Stimulated activated CD8-positive, alpha-beta memory T cell treated with anti-CD3 and anti-CD28 coated beads, Interleukin-2, amount 100 ng/mL, for 48 hours (primary cell): ENCODE data around the gene JSRP1.

Experiments used
- DNase-seq, 2 donors: peaks; one replicate each; pipeline ENCODE4 v3.0.0-alpha.2; 2020; ENCODE audit warnings: low read depth in 2 of 2

Gene JSRP1

GRCh38 chr19:2232286-2233151 is 23.7 kb downstream of the JSRP1 start:
- no peak for DNase-seq

GRCh38 chr19:2231621-2232221 is 24.5 kb downstream of the JSRP1 start:
- no peak for DNase-seq

GRCh38 chr19:2230807-2231533 is 25.2 kb downstream of the JSRP1 start:
- DNase-seq = no peak

GRCh38 chr19:2230033-2230531 is 26.1 kb downstream of the JSRP1 start:
- no peak for DNase-seq

- no peak for DNase-seq
Observed at GRCh38 chr19:2229103-2230032, 26.8 kb downstream of the JSRP1 start.

- DNase-seq = no peak
Observed at GRCh38 chr19:2228157-2229030, 27.8 kb downstream of the JSRP1 start.

- DNase-seq = no peak
Observed at GRCh38 chr19:2227415-2228156, 28.6 kb downstream of the JSRP1 start.

GRCh38 chr19:2226840-2227360 is 29.3 kb downstream of the JSRP1 start:
- no peak for DNase-seq

GRCh38 chr19:2226051-2226839 is 30.0 kb downstream of the JSRP1 start:
- DNase-seq = no peak

- DNase-seq = no peak
Observed at GRCh38 chr19:2225415-2226050, 30.7 kb downstream of the JSRP1 start.

- DNase-seq = no peak
Observed at GRCh38 chr19:2224754-2225349, 31.4 kb downstream of the JSRP1 start.

- DNase-seq = no peak
Observed at GRCh38 chr19:2223959-2224358, 32.3 kb downstream of the JSRP1 start.

- no peak for DNase-seq
Observed at GRCh38 chr19:2223391-2223790, 32.8 kb downstream of the JSRP1 start.

- DNase-seq = no peak
Observed at GRCh38 chr19:2221918-2222317, 34.3 kb downstream of the JSRP1 start.

- DNase-seq = no peak
Observed at GRCh38 chr19:2221250-2221831, 34.9 kb downstream of the JSRP1 start.

GRCh38 chr19:2219726-2220125 is 36.5 kb downstream of the JSRP1 start:
- DNase-seq = no peak

GRCh38 chr19:2217591-2217990 is 38.6 kb downstream of the JSRP1 start:
- DNase-seq = no peak
